ENCODE measurements around the gene UCP2. TPM values are rescaled to one million over a fixed set of nuclear protein-coding genes. Genes with fewer than 3 reads are reported as not detected.
A peak's percentile ranks its signal among the peaks of the same experiment; 100 is the strongest.
"Not testable (repeated sequence)": the region's sequence is repeated elsewhere in the genome, so short reads cannot be mapped to it uniquely, and the experiment has no call there.

Gene UCP2
- total and polyA plus RNA-seq, 3 donors from 2014 or later, result 20.6 to 52.3 (median 40.8) TPM

- H3K9me3 ChIP-seq, result no peaks in the 10 kb centered on the region
- 74 to 88% methylated on average over 7 of the region's 7 CpGs for WGBS, 2 donors
- TF ChIP-seq CTCF (IDR thresholded peaks at IDR 0.05), result no peak
- TF ChIP-seq POLR2A (IDR thresholded peaks at IDR 0.05), result no peak
- H3K4me3 ChIP-seq, result no peak overlapping the region
- H3K27me3 ChIP-seq, result no peaks in the 10 kb centered on the region
- H3K27ac ChIP-seq, result no peak overlapping the region
- no peaks in the 10 kb centered on the region for H3K36me3 ChIP-seq (ENCODE audit: low read depth, missing control alignments)
- no peak for DNase-seq
- intact Hi-C loops (cut with DNase I; ENCODE audit: low total_unique reads), result no loop called here
- H3K4me1 ChIP-seq, result peaks cover 3% of the 10 kb centered on the region
These were observed 5.6 kb upstream of the UCP2 start for GRCh38 chr11:73988227-73988626.

GRCh38 chr11:73985661-73986060, 3.0 kb upstream of the UCP2 start:
- H3K27me3 ChIP-seq; H3K9me3 ChIP-seq; H3K4me3 ChIP-seq; H3K27ac ChIP-seq; DNase-seq; intact Hi-C loops (cut with DNase I; ENCODE audit: low total_unique reads); H3K4me1 ChIP-seq; H3K36me3 ChIP-seq (ENCODE audit: low read depth, missing control alignments): not testable (repeated sequence)
- WGBS, 2 donors, result 91 to 95% methylated on average over 3 to 4 of the region's 4 CpGs

GRCh38 chr11:73983741-73984538, 1.3 kb upstream of the UCP2 start:
- intact Hi-C loops (cut with DNase I; ENCODE audit: low total_unique reads), result no loop called here

GRCh38 chr11:73982990-73983740, 522 bp upstream of the UCP2 start:
- Histone ChIP-seq H3K36me3 (ENCODE audit: low read depth, missing control alignments) (no peaks in the 10 kb centered on the region), H3K4me1 (peaks cover 3% of the 10 kb centered on the region), H3K27me3 (no peaks in the 10 kb centered on the region), H3K9me3 (no peaks in the 10 kb centered on the region), H3K4me3 (peak overlapping the region; percentile 60 to 65), H3K27ac (peak overlapping the region; percentile 61 to 89)
- TF ChIP-seq POLR2A (IDR thresholded peaks at IDR 0.05) (no peak), CTCF (IDR thresholded peaks at IDR 0.05) (no peak)
- DNase-seq, result peak; percentile 95
- intact Hi-C loops (cut with DNase I; ENCODE audit: low total_unique reads), result no loop called here
- WGBS, 2 donors, result 1% methylated on average over 18 to 53 of the region's 56 CpGs

More at GRCh38 chr11:73983741-73984538, 1.3 kb upstream of the UCP2 start:
- TF ChIP-seq POLR2A (IDR thresholded peaks at IDR 0.05) (no peak), CTCF (IDR thresholded peaks at IDR 0.05) (no peak)
- WGBS, 2 donors, result 36 to 44% methylated on average over 18 of the region's 18 CpGs
- Histone ChIP-seq H3K27me3 (no peaks in the 10 kb centered on the region), H3K27ac (peak overlapping the region; percentile 61 to 89), H3K9me3 (no peaks in the 10 kb centered on the region), H3K36me3 (ENCODE audit: low read depth, missing control alignments) (no peaks in the 10 kb centered on the region), H3K4me1 (peaks cover 3% of the 10 kb centered on the region), H3K4me3 (peak overlapping the region; percentile 60 to 65)
- DNase-seq, result no peak

- DNase-seq, result no peak
- Histone ChIP-seq H3K36me3 (ENCODE audit: low read depth, missing control alignments) (no peaks in the 10 kb centered on the region), H3K4me1 (peaks cover 3% of the 10 kb centered on the region), H3K27me3 (no peaks in the 10 kb centered on the region), H3K27ac (peak overlapping the region in 1 of 2 donors; percentile 89), H3K4me3 (no peak overlapping the region), H3K9me3 (no peaks in the 10 kb centered on the region)
- intact Hi-C loops (cut with DNase I; ENCODE audit: low total_unique reads), result no loop called here
- TF ChIP-seq CTCF (IDR thresholded peaks at IDR 0.05), result no peak
- no peak for TF ChIP-seq POLR2A (IDR thresholded peaks at IDR 0.05)
- WGBS, 2 donors, result 77% methylated on average over 12 to 13 of the region's 13 CpGs
These were observed 1.4 kb downstream of the UCP2 start for GRCh38 chr11:73981051-73981805.
